COLO829 (cell line): Measurements from ENCODE around the gene SUSD4.

ENCODE experiments used
- DNase-seq: peaks from one replicate; pipeline ENCODE4 v3.0.0; 2012; ENCODE audit warnings: low spot score

Gene SUSD4

DNA sequence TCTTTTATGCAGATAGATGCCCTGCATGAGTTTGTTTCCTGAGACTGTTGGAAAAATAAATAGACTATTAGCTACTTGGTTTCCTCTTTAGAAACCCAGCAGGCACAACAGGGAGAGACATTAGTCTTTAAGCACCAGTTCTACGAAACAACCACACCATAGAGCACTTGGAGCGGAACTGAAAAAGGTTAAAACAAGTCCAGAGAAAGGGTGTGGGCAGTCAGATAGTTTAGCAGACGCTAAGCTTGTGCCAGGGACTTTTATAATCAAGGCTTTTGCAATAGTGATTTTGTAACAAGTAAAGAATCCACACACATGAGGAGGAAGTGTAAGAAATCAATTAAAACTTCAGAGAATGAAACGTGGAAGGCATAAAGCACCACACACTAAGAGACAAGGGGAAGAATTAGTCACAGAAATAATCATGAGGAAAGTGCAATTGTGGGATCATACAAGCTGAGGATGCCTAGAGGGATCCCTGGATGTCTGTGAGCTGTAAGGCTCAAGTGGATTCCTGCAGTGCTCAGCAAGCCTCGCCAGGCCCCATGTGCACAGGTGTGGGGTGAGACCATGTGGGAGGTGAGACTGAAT lies 183.2 kb downstream of the SUSD4 start:
- no peak for DNase-seq

DNA sequence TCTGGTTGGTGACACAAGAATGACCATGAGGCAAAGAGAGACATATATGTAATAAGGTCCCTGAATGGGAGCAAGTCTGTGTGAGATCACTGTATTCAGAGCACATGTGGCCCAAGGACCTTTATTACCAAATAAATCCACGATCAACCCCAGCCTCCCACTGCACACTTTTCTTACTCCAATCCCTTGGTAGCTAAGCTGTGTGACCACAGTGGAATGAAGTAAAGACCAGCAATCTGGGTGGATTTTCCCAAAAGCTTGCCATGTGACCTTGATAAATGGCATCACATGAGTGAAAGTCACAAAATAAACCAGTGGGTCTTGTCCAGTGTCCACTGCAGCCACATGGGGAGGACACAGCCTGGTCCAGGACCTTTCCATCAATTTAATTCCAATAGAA lies 184.2 kb downstream of the SUSD4 start:
- DNase-seq, result no peak

DNA sequence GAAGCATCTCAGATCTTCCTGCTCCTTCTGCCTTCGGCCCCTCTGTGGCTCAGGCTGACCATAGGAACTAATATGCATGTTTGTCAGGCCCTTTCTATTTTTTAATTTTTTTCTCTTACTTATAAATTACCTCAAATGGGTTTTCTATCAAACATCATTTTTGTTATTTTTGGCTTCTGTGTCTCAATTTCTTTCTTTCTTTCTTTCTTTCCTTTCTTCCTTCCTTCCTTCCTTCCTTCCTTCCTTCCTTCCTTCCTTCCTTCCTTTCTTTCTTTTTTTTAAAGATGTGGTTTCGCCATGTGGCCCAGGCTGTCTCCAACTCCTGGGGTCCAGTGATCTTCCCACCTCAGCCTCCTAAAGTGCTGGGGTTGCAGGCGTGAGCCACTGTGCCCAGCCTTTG lies 184.7 kb downstream of the SUSD4 start:
- no peak for DNase-seq

DNA sequence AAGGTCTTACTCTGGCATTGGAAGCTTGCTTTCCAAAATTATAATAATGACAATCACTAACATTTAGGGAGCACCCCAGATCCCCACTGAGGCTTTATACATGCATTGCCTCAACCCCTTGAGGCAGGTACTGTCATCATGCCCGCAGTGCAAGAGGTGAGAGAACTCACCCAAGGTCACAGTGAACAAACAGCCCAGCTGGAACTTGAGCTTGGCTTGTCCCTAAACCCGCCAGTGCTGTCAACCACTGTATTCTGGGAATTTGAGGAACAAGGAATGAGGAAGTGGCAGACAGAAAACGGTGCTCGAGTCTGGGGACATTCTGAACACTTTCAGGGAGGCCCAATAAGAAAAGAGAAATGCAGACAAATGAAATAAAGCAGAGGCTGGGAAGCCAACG lies 186.3 kb downstream of the SUSD4 start:
- no peak for DNase-seq

DNA sequence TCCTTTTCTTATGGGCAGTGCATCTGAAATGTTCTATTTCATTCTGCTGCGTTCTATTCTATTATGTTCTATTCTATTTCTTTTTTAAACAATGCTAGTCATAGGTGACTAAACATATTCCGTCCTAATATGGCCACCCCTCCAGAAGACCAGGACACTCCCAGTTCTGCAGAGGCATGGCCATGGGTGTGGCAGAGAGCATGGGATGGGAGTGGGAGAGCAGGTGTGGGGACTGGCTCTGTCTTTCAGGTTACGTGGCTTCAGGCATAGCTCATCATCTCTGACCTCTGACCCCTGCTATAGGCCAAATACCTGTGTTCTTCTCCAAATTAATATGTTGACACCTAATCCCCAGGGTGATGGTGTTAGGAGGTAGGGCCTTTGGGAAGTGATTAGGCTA lies 187.5 kb downstream of the SUSD4 start:
- no peak for DNase-seq

DNA sequence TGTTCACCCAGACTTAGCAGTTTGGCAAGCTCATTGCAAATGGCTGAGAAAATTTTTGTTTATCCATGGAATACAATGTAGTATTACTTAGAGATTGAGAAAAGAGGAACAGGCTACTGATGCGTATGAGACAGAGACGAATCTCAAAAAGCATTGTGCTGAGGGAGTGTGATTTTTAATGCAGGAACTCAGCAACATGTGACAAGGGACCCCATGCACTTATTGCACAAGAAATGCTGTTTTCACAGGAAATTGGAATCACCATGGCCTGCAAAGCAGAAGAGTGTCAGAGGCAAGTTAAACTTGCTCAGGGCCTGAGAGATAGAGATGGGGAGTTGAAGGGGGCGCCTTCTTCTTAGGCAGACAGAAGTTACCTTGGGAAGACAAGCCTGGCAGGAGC lies 188.3 kb downstream of the SUSD4 start:
- no peak for DNase-seq

DNA sequence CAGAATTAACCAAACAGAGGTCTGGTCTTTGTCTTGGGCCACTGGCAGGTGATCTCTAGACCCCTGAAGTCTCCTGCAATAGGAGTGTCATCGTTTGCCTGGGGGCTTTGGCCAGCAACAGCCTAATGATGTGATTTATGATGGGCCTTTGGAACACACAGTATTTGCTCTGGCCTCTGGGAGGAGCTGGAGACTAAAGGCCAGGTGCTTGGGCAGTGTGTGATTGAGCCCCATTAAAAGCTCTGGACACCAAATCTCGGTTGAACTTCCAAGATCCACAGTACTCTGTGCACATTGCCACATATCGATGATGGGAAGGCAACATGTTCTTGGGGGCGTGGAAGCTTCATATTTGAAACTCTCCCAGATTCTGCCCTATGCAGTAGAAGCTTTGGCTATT lies 188.9 kb downstream of the SUSD4 start:
- no peak for DNase-seq
